Neutrophil (primary cell): ENCODE measurements around the gene ZNF496.

Experiments used
- H3K27ac ChIP-seq: fragments of 200-600 bp; sonication (generic); 2 replicates; pipeline ENCODE4 v1.5.1; 2016; ENCODE audit warnings: mild to moderate bottlenecking, moderate library complexity
- H3K27me3 ChIP-seq: fragments of 200-600 bp; sonication (generic); 2 replicates; pipeline ENCODE4 v1.6.0; 2016; ENCODE audit warnings: mild to moderate bottlenecking
- H3K36me3 ChIP-seq: fragments of 200-600 bp; sonication (generic); 2 replicates; pipeline ENCODE4 v1.5.1; 2017
- H3K4me1 ChIP-seq, 2 experiments: fragments of 200-600 bp in 1 of 2; sonication (generic) in 1 of 2; 1 replicate in 1 of 2; 2 replicates in 1 of 2; pipeline versions ENCODE4 v1.5.1 to v1.6.1; 2013 to 2016; ENCODE audit warnings: low read depth in 1 of 2, low read length in 1 of 2, mild to moderate bottlenecking in 1 of 2, moderate library complexity in 1 of 2; ENCODE audit not compliant: control insufficient read depth in 1 of 2, insufficient read depth in 1 of 2
- H3K4me3 ChIP-seq, 2 experiments: fragments of 200-600 bp in 1 of 2; sonication (generic) in 1 of 2; 1 replicate in 1 of 2; 2 replicates in 1 of 2; pipeline ENCODE4 v1.5.1; 2013 to 2016; ENCODE audit warnings: low read depth in 1 of 2, low read length in 1 of 2, mild to moderate bottlenecking in 1 of 2, moderate library complexity in 1 of 2
- H3K9me3 ChIP-seq: fragments of 200-600 bp; sonication (generic); 2 replicates; pipeline ENCODE4 v1.5.1; 2016
- TF ChIP-seq, protein P1 (sequence below): fragments of 200-600 bp; sonication (generic); IDR thresholded peaks from 2 replicates; pipeline ENCODE4 v1.5.1; 2016; ENCODE audit warnings: antibody characterized with exemption

Gene ZNF496

DNA sequence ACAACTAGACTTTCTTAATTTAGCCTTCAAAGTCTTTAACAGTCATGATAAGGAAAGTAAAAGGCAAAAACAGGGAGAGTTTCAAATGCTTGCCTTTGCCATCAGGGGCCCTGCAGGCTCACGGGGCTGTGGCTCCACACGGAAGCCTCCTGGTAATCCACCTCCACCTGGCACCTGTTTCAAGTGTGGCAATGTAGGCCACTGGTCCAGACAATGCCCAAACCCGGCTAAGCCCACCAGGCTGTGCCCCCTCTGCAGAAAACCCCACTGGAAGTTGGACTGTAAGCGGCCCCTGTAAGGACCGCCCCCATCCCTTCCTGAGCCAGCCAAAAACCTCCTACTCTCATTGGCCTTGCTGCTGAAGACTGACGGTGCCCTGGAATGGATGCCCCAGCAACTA is 43.3 kb downstream of the ZNF496 start:
- TF ChIP-seq, protein P1, sequence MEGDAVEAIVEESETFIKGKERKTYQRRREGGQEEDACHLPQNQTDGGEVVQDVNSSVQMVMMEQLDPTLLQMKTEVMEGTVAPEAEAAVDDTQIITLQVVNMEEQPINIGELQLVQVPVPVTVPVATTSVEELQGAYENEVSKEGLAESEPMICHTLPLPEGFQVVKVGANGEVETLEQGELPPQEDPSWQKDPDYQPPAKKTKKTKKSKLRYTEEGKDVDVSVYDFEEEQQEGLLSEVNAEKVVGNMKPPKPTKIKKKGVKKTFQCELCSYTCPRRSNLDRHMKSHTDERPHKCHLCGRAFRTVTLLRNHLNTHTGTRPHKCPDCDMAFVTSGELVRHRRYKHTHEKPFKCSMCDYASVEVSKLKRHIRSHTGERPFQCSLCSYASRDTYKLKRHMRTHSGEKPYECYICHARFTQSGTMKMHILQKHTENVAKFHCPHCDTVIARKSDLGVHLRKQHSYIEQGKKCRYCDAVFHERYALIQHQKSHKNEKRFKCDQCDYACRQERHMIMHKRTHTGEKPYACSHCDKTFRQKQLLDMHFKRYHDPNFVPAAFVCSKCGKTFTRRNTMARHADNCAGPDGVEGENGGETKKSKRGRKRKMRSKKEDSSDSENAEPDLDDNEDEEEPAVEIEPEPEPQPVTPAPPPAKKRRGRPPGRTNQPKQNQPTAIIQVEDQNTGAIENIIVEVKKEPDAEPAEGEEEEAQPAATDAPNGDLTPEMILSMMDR, result no peak
- Histone ChIP-seq H3K27ac (no peak overlapping the region), H3K4me3 (no peak overlapping the region), H3K4me1 (no peaks in the 10 kb centered on the region), H3K9me3 (no peaks in the 10 kb centered on the region), H3K27me3 (no peaks in the 10 kb centered on the region), H3K36me3 (no peaks in the 10 kb centered on the region)

DNA sequence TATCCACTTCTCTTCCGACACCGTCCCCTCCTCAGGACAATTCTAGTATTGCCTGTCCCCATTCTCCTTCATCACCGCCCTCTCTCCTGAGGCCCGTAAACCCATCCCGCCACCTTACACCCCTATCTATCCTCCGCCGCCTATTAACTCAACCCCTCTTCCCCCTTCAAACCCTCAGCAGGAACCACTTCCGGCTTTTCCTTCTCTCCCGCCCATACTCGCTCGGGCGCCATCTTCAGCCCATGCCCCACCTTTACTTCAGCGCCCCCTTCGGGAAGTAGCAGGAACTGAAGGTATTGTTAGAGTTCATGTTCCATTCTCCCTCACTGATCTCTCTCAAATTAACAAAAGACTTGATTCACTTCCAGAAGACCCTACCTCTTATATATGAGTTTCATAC is 44.2 kb downstream of the ZNF496 start:
- Histone ChIP-seq H3K27ac (no peak overlapping the region), H3K4me3 (no peak overlapping the region), H3K4me1 (no peaks in the 10 kb centered on the region), H3K27me3 (no peaks in the 10 kb centered on the region), H3K9me3 (no peaks in the 10 kb centered on the region), H3K36me3 (no peaks in the 10 kb centered on the region)
- TF ChIP-seq, protein P1, result no peak

DNA sequence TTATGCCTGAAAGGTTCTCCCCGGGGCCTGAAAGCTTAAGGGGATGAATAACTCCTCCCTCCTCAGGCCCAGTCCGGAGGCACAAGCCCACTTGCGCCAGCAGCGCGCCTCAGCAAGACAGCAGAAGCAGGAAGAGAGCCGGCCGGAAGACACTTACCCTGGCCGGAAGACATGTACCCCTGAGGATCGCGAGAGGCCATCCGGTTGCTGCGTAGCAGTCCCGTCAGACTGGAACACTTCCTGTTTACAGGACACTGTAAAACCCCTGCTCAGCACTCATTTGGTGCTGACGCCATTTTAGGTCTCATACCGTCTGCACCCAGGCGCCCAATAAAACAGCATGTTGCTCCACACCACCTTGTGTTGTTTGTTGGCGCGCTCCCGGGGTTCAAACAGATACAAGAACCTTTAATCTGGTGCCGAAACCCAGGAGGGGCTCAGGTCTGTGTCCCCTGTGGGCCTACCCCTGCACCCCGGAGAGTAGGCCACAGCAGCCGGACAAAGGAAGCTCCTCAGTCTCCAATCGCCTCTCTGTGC is 45.5 kb downstream of the ZNF496 start:
- no peaks in the 10 kb centered on the region for H3K36me3 ChIP-seq
- no peaks in the 10 kb centered on the region for H3K9me3 ChIP-seq
- no peak overlapping the region for H3K27ac ChIP-seq
- H3K27me3 ChIP-seq, result no peaks in the 10 kb centered on the region
- H3K4me1 ChIP-seq, result no peaks in the 10 kb centered on the region
- no peak overlapping the region for H3K4me3 ChIP-seq
- TF ChIP-seq, protein P1, result no peak

DNA sequence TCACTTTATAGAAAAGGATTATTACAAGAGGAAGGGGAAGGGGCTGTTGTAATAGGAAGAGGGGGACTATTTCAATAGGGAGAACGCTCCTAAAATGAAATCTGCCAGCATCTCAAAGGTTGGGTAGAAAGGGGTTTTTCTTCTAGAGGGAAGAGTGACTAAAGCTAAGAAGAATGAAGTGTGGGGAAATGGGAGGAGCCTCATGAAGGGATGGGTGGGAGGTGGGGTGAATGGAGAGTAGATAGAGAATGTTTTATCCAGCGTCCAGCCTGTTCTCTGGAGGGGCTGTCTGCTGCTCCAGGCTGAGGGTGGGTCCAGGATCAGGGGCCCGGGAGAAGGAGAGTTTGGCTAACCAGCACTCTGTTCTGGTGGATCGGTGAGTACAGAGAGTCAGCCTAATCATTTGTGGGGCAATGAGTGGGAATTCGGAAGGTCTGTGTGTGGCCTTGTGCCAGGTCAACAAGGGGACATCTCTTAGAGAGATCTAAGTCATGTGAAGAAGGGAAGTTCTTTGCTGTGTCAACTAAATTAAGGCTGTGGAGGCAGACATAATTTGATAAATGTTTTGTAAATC is 50.6 kb downstream of the ZNF496 start:
- H3K36me3 ChIP-seq, result no peaks in the 10 kb centered on the region

DNA sequence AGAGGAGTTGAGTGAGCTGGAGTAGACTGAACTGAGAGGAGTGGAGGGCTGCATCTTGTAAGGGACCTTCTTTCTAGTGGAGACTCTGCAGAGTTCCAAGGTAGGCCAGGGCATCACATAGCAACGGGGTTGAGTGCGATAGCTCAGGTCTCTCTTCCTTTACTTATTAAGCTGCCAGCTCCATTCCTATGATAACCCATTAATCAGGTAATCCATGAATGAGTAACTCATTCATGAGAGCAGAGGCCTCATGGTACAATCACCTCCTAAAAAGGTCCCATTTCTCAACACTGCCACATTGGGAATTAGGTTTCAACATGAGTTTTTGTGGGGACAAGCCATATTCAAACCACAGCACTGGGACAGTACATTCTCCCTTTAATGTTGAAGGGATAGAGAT is 54.5 kb downstream of the ZNF496 start:
- H3K4me1 ChIP-seq, result no peaks in the 10 kb centered on the region
- no peaks in the 10 kb centered on the region for H3K36me3 ChIP-seq
- TF ChIP-seq, protein P1, result no peak
- no peaks in the 10 kb centered on the region for H3K9me3 ChIP-seq
- no peak overlapping the region for H3K27ac ChIP-seq
- no peak overlapping the region for H3K4me3 ChIP-seq
- H3K27me3 ChIP-seq, result no peaks in the 10 kb centered on the region

More for the DNA sequence above, 50.6 kb downstream of the ZNF496 start:
- Histone ChIP-seq H3K4me3 (no peak overlapping the region), H3K9me3 (no peaks in the 10 kb centered on the region), H3K4me1 (no peaks in the 10 kb centered on the region), H3K27me3 (no peaks in the 10 kb centered on the region), H3K27ac (no peak overlapping the region)
- TF ChIP-seq, protein P1, result no peak
